Progenitor cell of endocrine pancreas (in vitro differentiated cells): ENCODE data around the gene PSMA6. TPM values are rescaled to one million over a fixed set of nuclear protein-coding genes. Genes with fewer than 3 reads are reported as not detected.

ENCODE experiments used
- DNase-seq: peaks from one replicate; pipeline ENCODE4 v3.0.0; 2021; ENCODE audit warnings: low spot score; ENCODE audit not compliant: unreplicated experiment
- H3K27ac Mint-ChIP-seq: 2 replicates; pipeline ENCODE4 v1.8.0; 2021; ENCODE audit warnings: mild to moderate bottlenecking, moderate library complexity, mixed read lengths
- H3K27me3 Mint-ChIP-seq: 2 replicates; pipeline ENCODE4 v1.8.0; 2021; ENCODE audit warnings: mixed read lengths
- H3K36me3 Mint-ChIP-seq: 2 replicates; pipeline ENCODE4 v1.8.0; 2022; ENCODE audit warnings: mixed read lengths; ENCODE audit not compliant: insufficient read depth
- H3K4me1 Mint-ChIP-seq: 2 replicates; pipeline ENCODE4 v1.8.0; 2021; ENCODE audit warnings: low read depth, mixed read lengths
- H3K4me3 Mint-ChIP-seq: 2 replicates; pipeline ENCODE4 v1.8.0; 2021; ENCODE audit warnings: low read depth, mild to moderate bottlenecking, moderate library complexity, mixed read lengths
- H3K9me3 Mint-ChIP-seq: 2 replicates; pipeline ENCODE4 v1.8.0; 2021; ENCODE audit warnings: low read depth, mixed read lengths
- CTCF ChIP-seq: fragments of 200-600 bp; sonication (generic); IDR thresholded peaks from one replicate; pipeline ENCODE4 v1.5.0; 2021; ENCODE audit warnings: antibody characterized with exemption, mild to moderate bottlenecking; ENCODE audit not compliant: unreplicated experiment
- total RNA-seq: library from RNA; stranded (reverse); gene quantifications from 2 replicates; pipeline ENCODE4 v1.2.1, GENCODE V29; 2021

PSMA6 gene
- total RNA-seq, 1 donor from 2014 or later, result 175 TPM

GRCh38 chr14:35268946-35269345, 23.2 kb upstream of the PSMA6 start:
- TF ChIP-seq CTCF, result no peak
- DNase-seq, result no peak
- H3K4me3 Mint-ChIP-seq, result no peak overlapping the region
- H3K9me3 Mint-ChIP-seq, result no peaks in the 10 kb centered on the region
- peaks cover 3% of the 10 kb centered on the region for H3K36me3 Mint-ChIP-seq
- H3K27ac Mint-ChIP-seq, result no peak overlapping the region
- no peaks in the 10 kb centered on the region for H3K27me3 Mint-ChIP-seq
- no peaks in the 10 kb centered on the region for H3K4me1 Mint-ChIP-seq

GRCh38 chr14:35274805-35275204, 17.4 kb upstream of the PSMA6 start:
- Mint-ChIP-seq H3K9me3 (no peaks in the 10 kb centered on the region), H3K4me1 (no peaks in the 10 kb centered on the region), H3K4me3 (no peak overlapping the region), H3K36me3 (peaks cover 7% of the 10 kb centered on the region), H3K27ac (no peak overlapping the region), H3K27me3 (no peaks in the 10 kb centered on the region)
- TF ChIP-seq CTCF, result no peak
- DNase-seq, result no peak

- no peaks in the 10 kb centered on the region for H3K4me1 Mint-ChIP-seq
Measured at GRCh38 chr14:35277179-35277578, 15.0 kb upstream of the PSMA6 start.

GRCh38 chr14:35279369-35279768, 12.8 kb upstream of the PSMA6 start:
- no peak for TF ChIP-seq CTCF
- H3K4me3 Mint-ChIP-seq, result no peak overlapping the region
- no peak for DNase-seq
- no peaks in the 10 kb centered on the region for H3K27me3 Mint-ChIP-seq
- no peaks in the 10 kb centered on the region for H3K4me1 Mint-ChIP-seq
- no peaks in the 10 kb centered on the region for H3K9me3 Mint-ChIP-seq
- no peak overlapping the region for H3K27ac Mint-ChIP-seq
- H3K36me3 Mint-ChIP-seq, result peaks cover 14% of the 10 kb centered on the region

More at GRCh38 chr14:35277179-35277578, 15.0 kb upstream of the PSMA6 start:
- no peak for TF ChIP-seq CTCF
- Mint-ChIP-seq H3K27ac (no peak overlapping the region), H3K9me3 (no peaks in the 10 kb centered on the region), H3K27me3 (no peaks in the 10 kb centered on the region), H3K4me3 (no peak overlapping the region), H3K36me3 (peaks cover 14% of the 10 kb centered on the region)
- DNase-seq, result no peak

DNA sequence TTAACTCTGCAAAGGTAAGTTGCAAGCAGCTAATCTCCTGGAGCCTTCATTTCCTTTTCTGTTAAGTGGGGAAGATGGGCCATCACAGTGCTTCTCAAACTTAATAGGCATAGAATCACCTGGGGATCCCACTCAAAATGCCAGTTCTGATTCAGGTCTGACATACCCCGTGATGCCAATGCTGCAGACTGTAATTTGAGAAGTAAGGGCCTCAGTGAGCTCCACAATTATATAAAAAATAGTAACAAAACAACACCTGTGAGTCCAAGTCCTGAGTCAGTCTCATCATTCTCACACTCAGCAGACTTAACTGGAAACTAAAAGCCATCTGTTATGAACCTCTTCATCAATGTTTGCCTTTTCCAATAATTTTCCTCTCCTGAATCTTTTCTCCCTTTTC, 10.8 kb upstream of the PSMA6 start:
- no peak for TF ChIP-seq CTCF
- no peaks in the 10 kb centered on the region for H3K27me3 Mint-ChIP-seq
- H3K36me3 Mint-ChIP-seq, result peaks cover 12% of the 10 kb centered on the region
- no peak overlapping the region for H3K27ac Mint-ChIP-seq
- no peaks in the 10 kb centered on the region for H3K9me3 Mint-ChIP-seq
- no peak for DNase-seq
- no peaks in the 10 kb centered on the region for H3K4me1 Mint-ChIP-seq
- H3K4me3 Mint-ChIP-seq, result no peak overlapping the region
